Measurements from ENCODE around the gene IQGAP3. TPM values are rescaled to one million over a fixed set of nuclear protein-coding genes. Genes with fewer than 3 reads are reported as not detected.

IQGAP3 gene
- total and polyA plus RNA-seq, 4 donors = under 0.01 to 8.5 (median 0.43) TPM

DNA sequence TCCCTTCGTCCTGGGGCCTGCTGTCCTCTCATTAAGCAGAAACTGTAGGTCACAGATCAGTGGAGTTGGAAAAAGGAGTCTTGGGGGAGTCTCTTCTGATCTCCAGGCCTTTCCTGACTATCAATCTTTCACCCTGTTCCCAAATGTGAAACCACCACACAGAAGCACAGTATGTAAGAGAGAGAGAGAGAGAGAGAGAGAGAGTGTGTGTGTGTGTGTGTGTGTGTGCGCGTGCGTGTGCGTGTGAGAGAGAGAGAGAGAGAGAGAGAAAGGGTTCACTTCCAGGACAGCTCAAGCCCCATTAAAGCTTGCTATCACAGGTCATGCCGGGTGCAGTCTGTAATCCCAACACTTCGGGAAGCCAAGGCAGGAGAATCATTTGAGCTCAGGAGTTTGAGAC is 5.7 kb upstream of the IQGAP3 start:
- 54% methylated on average over 7 of the region's 7 CpGs for WGBS
- H3K4me1 ChIP-seq (ENCODE audit: control insufficient read depth in 4 of 4, insufficient read depth in 4 of 4, low read length in 3 of 4) = no peaks in the 10 kb centered on the region
- no peak overlapping the region for H3K27ac ChIP-seq (ENCODE audit: low read depth in 1 of 2, low read length in 2 of 2)
- no peak for DNase-seq (ENCODE audit: low spot score)
- no peak overlapping the region for H3K4me3 ChIP-seq (ENCODE audit: low read depth in 1 of 3, low read length in 3 of 3)
- H3K9me3 ChIP-seq (ENCODE audit: control insufficient read depth in 4 of 4, low read length in 3 of 4) = no peaks in the 10 kb centered on the region
- no peaks in the 10 kb centered on the region for H3K36me3 ChIP-seq (ENCODE audit: control insufficient read depth in 4 of 4, insufficient read depth in 3 of 4, low read depth in 1 of 4, low read length in 3 of 4)
- TF ChIP-seq, protein P1, sequence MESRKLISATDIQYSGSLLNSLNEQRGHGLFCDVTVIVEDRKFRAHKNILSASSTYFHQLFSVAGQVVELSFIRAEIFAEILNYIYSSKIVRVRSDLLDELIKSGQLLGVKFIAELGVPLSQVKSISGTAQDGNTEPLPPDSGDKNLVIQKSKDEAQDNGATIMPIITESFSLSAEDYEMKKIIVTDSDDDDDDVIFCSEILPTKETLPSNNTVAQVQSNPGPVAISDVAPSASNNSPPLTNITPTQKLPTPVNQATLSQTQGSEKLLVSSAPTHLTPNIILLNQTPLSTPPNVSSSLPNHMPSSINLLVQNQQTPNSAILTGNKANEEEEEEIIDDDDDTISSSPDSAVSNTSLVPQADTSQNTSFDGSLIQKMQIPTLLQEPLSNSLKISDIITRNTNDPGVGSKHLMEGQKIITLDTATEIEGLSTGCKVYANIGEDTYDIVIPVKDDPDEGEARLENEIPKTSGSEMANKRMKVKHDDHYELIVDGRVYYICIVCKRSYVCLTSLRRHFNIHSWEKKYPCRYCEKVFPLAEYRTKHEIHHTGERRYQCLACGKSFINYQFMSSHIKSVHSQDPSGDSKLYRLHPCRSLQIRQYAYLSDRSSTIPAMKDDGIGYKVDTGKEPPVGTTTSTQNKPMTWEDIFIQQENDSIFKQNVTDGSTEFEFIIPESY (IDR thresholded peaks at IDR 0.05) = no peak
- no peak for TF ChIP-seq RAD21 (IDR thresholded peaks at IDR 0.05)
- no peak for TF ChIP-seq HNF4G (IDR thresholded peaks at IDR 0.05)
- no peak for TF ChIP-seq GABPA (IDR thresholded peaks at IDR 0.05 in 1 of 2, conservative IDR thresholded peaks at IDR 0.05 in 1 of 2)
- TF ChIP-seq CTCF (IDR thresholded peaks at IDR 0.05; ENCODE audit: low read depth, low read length, missing input control) = no peak
- TF ChIP-seq, protein P2, sequence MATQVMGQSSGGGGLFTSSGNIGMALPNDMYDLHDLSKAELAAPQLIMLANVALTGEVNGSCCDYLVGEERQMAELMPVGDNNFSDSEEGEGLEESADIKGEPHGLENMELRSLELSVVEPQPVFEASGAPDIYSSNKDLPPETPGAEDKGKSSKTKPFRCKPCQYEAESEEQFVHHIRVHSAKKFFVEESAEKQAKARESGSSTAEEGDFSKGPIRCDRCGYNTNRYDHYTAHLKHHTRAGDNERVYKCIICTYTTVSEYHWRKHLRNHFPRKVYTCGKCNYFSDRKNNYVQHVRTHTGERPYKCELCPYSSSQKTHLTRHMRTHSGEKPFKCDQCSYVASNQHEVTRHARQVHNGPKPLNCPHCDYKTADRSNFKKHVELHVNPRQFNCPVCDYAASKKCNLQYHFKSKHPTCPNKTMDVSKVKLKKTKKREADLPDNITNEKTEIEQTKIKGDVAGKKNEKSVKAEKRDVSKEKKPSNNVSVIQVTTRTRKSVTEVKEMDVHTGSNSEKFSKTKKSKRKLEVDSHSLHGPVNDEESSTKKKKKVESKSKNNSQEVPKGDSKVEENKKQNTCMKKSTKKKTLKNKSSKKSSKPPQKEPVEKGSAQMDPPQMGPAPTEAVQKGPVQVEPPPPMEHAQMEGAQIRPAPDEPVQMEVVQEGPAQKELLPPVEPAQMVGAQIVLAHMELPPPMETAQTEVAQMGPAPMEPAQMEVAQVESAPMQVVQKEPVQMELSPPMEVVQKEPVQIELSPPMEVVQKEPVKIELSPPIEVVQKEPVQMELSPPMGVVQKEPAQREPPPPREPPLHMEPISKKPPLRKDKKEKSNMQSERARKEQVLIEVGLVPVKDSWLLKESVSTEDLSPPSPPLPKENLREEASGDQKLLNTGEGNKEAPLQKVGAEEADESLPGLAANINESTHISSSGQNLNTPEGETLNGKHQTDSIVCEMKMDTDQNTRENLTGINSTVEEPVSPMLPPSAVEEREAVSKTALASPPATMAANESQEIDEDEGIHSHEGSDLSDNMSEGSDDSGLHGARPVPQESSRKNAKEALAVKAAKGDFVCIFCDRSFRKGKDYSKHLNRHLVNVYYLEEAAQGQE (IDR thresholded peaks at IDR 0.05) = no peak
- TF ChIP-seq HNF4A (conservative IDR thresholded peaks at IDR 0.05) = no peak
- TF ChIP-seq RXRA (IDR thresholded peaks at IDR 0.05) = no peak
- TF ChIP-seq NR2F2 (IDR thresholded peaks at IDR 0.05) = no peak
- TF ChIP-seq, protein P3, sequence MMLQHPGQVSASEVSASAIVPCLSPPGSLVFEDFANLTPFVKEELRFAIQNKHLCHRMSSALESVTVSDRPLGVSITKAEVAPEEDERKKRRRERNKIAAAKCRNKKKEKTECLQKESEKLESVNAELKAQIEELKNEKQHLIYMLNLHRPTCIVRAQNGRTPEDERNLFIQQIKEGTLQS (IDR thresholded peaks at IDR 0.05) = no peak
- no peak for TF ChIP-seq YY1 (IDR thresholded peaks at IDR 0.05)
- no peak for TF ChIP-seq FOXA2 (IDR thresholded peaks at IDR 0.05)
- no peak for TF ChIP-seq SP1 (IDR thresholded peaks at IDR 0.05)
- no peak for TF ChIP-seq EGR1 (IDR thresholded peaks at IDR 0.05; ENCODE audit: low read depth in 2 of 2)
- TF ChIP-seq TAF1 (conservative IDR thresholded peaks at IDR 0.05) = no peak
- no peak for TF ChIP-seq FOXA1 (IDR thresholded peaks at IDR 0.05)
- no peak for TF ChIP-seq JUND (IDR thresholded peaks at IDR 0.05)
- TF ChIP-seq, protein P4, sequence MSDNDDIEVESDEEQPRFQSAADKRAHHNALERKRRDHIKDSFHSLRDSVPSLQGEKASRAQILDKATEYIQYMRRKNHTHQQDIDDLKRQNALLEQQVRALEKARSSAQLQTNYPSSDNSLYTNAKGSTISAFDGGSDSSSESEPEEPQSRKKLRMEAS (IDR thresholded peaks at IDR 0.05) = no peak
- H3K9ac ChIP-seq (ENCODE audit: low read depth in 1 of 2, low read length in 2 of 2) = no peak overlapping the region
- H3K27me3 ChIP-seq (ENCODE audit: control insufficient read depth in 4 of 4, insufficient read depth in 4 of 4, low read length in 3 of 4) = no peaks in the 10 kb centered on the region

All from liver (tissue), 9 donors.